ENCODE results near the gene PTPRN2. TPM values are rescaled to one million over a fixed set of nuclear protein-coding genes. Genes with fewer than 3 reads are reported as not detected.

Gene PTPRN2
- polyA plus RNA-seq, 1 of the 3 experiments (the other 2 are of a cell fraction), result 4.0 TPM

GRCh38 chr7:158278745-158279320 lies 308.8 kb downstream of the PTPRN2 start:
- Histone ChIP-seq H3K4me2 (no peak overlapping the region), H3K27ac (ENCODE audit: low read depth in 2 of 2, low read length in 1 of 2) (no peak overlapping the region), H3K9ac (no peak overlapping the region), H2AFZ (ENCODE audit: low read depth) (no peak overlapping the region), H3K4me3 (ENCODE audit: low read depth in 2 of 2, low read length in 1 of 2) (no peak overlapping the region), H3K9me2 (no peaks in the 10 kb centered on the region), H3K4me1 (ENCODE audit: control insufficient read depth in 1 of 2, insufficient read depth in 2 of 2, low read depth in 1 of 2, low read length in 1 of 2) (peaks cover 0 to 25% of the 10 kb centered on the region in 2 experiments; a peak in 1 of 4 replicates), H3K27me3 (ENCODE audit: insufficient read depth) (no peaks in the 10 kb centered on the region), H3K36me3 (replicated peaks in 1 of 2; ENCODE audit: control insufficient read depth in 1 of 2, insufficient read depth in 2 of 2, low read length in 1 of 2) (no peaks in the 10 kb centered on the region), H3K79me2 (ENCODE audit: insufficient read depth) (no peaks in the 10 kb centered on the region), H4K20me1 (ENCODE audit: insufficient read depth) (no peaks in the 10 kb centered on the region), H3F3A (replicated peaks; ENCODE audit: insufficient read depth) (no peaks in the 10 kb centered on the region), H3K9me3 (peaks cover 5% of the 10 kb centered on the region; the same call in 1 of the 2 replicates)
- no peak for DNase-seq
- no peak for TF ChIP-seq TEAD4 (IDR thresholded peaks at IDR 0.05; ENCODE audit: borderline replicate concordance, insufficient read depth)
- no peak for TF ChIP-seq TCF12 (IDR thresholded peaks at IDR 0.05)
- TF ChIP-seq NFIC (IDR thresholded peaks at IDR 0.05; ENCODE audit: borderline replicate concordance), result no peak
- no peak for TF ChIP-seq USF2 (IDR thresholded peaks at IDR 0.05; ENCODE audit: borderline replicate concordance, low read depth, low read length)
- no peak for TF ChIP-seq EZH2phosphoT487 (IDR thresholded peaks at IDR 0.05; ENCODE audit: borderline replicate concordance, low read depth)
- no peak for TF ChIP-seq RFX5 (IDR thresholded peaks at IDR 0.05; ENCODE audit: low read length)
- no peak for TF ChIP-seq NRF1 (IDR thresholded peaks at IDR 0.05; ENCODE audit: low read depth, low read length)
- no peak for TF ChIP-seq IRF3 (IDR thresholded peaks at IDR 0.05; ENCODE audit: low read depth, low read length)
- TF ChIP-seq GABPA (IDR thresholded peaks at IDR 0.05; ENCODE audit: low read depth), result no peak
- TF ChIP-seq CHD2 (IDR thresholded peaks at IDR 0.05; ENCODE audit: low read length, partially characterized antibody), result no peak
- no peak for TF ChIP-seq REST (IDR thresholded peaks at IDR 0.05; ENCODE audit: low read depth, low read length)
- TF ChIP-seq RXRA (IDR thresholded peaks at IDR 0.05; ENCODE audit: borderline replicate concordance, low read depth), result no peak
- TF ChIP-seq RCOR1 (IDR thresholded peaks at IDR 0.05; ENCODE audit: low read length), result no peak
- no peak for TF ChIP-seq FOXJ3 (CRISPR knock-in tag; IDR thresholded peaks at IDR 0.05)
- no peak for TF ChIP-seq RAD21 (IDR thresholded peaks at IDR 0.05; ENCODE audit: low read length)
- TF ChIP-seq PBX3 (IDR thresholded peaks at IDR 0.05), result no peak
- ChIA-PET CTCF (interaction anchor here (1.1 to 1.4 kb wide), 2 partner anchors 76 to 77 kb away, joined by 3 read pairs; no protein-coding TSS in a partner anchor), POLR2A (no interaction called here)
- 33% methylated on average over 9 of the region's 9 CpGs for WGBS (ENCODE audit: low lambda C conversion rate)
